ENCODE measurements around the gene HDHD2.
A peak's percentile ranks its signal among the peaks of the same experiment; 100 is the strongest.
"Not testable (repeated sequence)": the region's sequence is repeated elsewhere in the genome, so short reads cannot be mapped to it uniquely, and the experiment has no call there.

HDHD2 gene

GRCh38 chr18:47150029-47150823 is at the start of gene HDHD2:
TSS of gene HDHD2 (minus strand) at chr18:47150500. CDS start at chr18:47136439, 14,061 bp downstream.
- DNase-seq (ENCODE audit: low spot score) = peak; percentile 75

- DNase-seq (ENCODE audit: low spot score) = not testable (repeated sequence)
Observed at GRCh38 chr18:47195961-47196360, 45.7 kb upstream of the HDHD2 start.

GRCh38 chr18:47191961-47192360 is 41.7 kb upstream of the HDHD2 start:
- no peak for DNase-seq (ENCODE audit: low spot score)

GRCh38 chr18:47187721-47188120 is 37.4 kb upstream of the HDHD2 start:
- DNase-seq (ENCODE audit: low spot score) = no peak

- no peak for DNase-seq (ENCODE audit: low spot score)
Observed at GRCh38 chr18:47184419-47185050, 34.2 kb upstream of the HDHD2 start.

GRCh38 chr18:47182156-47182555 is 31.9 kb upstream of the HDHD2 start:
- not testable (repeated sequence) for DNase-seq (ENCODE audit: low spot score)

GRCh38 chr18:47180765-47181164 is 30.5 kb upstream of the HDHD2 start:
- DNase-seq (ENCODE audit: low spot score) = peak; percentile 39

GRCh38 chr18:47179520-47179919 is 29.2 kb upstream of the HDHD2 start:
- DNase-seq (ENCODE audit: low spot score) = no peak

- DNase-seq (ENCODE audit: low spot score) = peak; percentile 87
Observed at GRCh38 chr18:47175898-47176575, 25.7 kb upstream of the HDHD2 start, which contains the start of gene IER3IP1. TSS of gene IER3IP1 (minus strand) at chr18:47176364. CDS start at chr18:47176277, 87 bp downstream.

- DNase-seq (ENCODE audit: low spot score) = no peak
Observed at GRCh38 chr18:47175283-47175897, 25.1 kb upstream of the HDHD2 start.

- no peak for DNase-seq (ENCODE audit: low spot score)
Observed at GRCh38 chr18:47174545-47175116, 24.3 kb upstream of the HDHD2 start.

- DNase-seq (ENCODE audit: low spot score) = no peak
Observed at GRCh38 chr18:47172476-47172875, 22.2 kb upstream of the HDHD2 start.

- no peak for DNase-seq (ENCODE audit: low spot score)
Observed at GRCh38 chr18:47168913-47169312, 18.6 kb upstream of the HDHD2 start.

- DNase-seq (ENCODE audit: low spot score) = no peak
Observed at GRCh38 chr18:47168509-47168908, 18.2 kb upstream of the HDHD2 start.

- no peak for DNase-seq (ENCODE audit: low spot score)
Observed at GRCh38 chr18:47166294-47166693, 16.0 kb upstream of the HDHD2 start.

- DNase-seq (ENCODE audit: low spot score) = no peak
Observed at GRCh38 chr18:47163241-47163640, 12.9 kb upstream of the HDHD2 start.

GRCh38 chr18:47160256-47160655 is 10.0 kb upstream of the HDHD2 start:
- DNase-seq (ENCODE audit: low spot score) = no peak

GRCh38 chr18:47158404-47158803 is 8.1 kb upstream of the HDHD2 start:
- not testable (repeated sequence) for DNase-seq (ENCODE audit: low spot score)

- no peak for DNase-seq (ENCODE audit: low spot score)
Observed at GRCh38 chr18:47151439-47151838, 1.1 kb upstream of the HDHD2 start.

- DNase-seq (ENCODE audit: low spot score) = no peak
Observed at GRCh38 chr18:47150824-47151366, 595 bp upstream of the HDHD2 start.

GRCh38 chr18:47149457-47150028 is 757 bp downstream of the HDHD2 start:
- no peak for DNase-seq (ENCODE audit: low spot score)
